ENCODE data around the gene HERPUD1.

GRCh38 chr16:56903866-56904265 is 28.1 kb upstream of the HERPUD1 start:
- TF ChIP-seq CHD2 (IDR thresholded peaks at IDR 0.05; ENCODE audit: low read length, partially characterized antibody) (no peak), RARB (CRISPR knock-in tag; IDR thresholded peaks at IDR 0.05) (no peak), POLR2A (IDR thresholded peaks at IDR 0.05; ENCODE audit: low read length) (no peak), MAX (IDR thresholded peaks at IDR 0.05) (no peak), RFX5 (IDR thresholded peaks at IDR 0.05) (no peak), CEBPB (IDR thresholded peaks at IDR 0.05) (no peak), MAFK (IDR thresholded peaks at IDR 0.05; ENCODE audit: partially characterized antibody) (no peak), NPAS2 (CRISPR knock-in tag; IDR thresholded peaks at IDR 0.05; ENCODE audit: borderline replicate concordance) (no peak), ZFP36 (IDR thresholded peaks at IDR 0.05; ENCODE audit: borderline replicate concordance, partially characterized antibody) (no peak), RAD21 (conservative IDR thresholded peaks at IDR 0.05 in 1 of 2, IDR thresholded peaks at IDR 0.05 in 1 of 2) (no peak), EP300 (IDR thresholded peaks at IDR 0.05) (no peak)
- TF ChIP-seq, protein P1, sequence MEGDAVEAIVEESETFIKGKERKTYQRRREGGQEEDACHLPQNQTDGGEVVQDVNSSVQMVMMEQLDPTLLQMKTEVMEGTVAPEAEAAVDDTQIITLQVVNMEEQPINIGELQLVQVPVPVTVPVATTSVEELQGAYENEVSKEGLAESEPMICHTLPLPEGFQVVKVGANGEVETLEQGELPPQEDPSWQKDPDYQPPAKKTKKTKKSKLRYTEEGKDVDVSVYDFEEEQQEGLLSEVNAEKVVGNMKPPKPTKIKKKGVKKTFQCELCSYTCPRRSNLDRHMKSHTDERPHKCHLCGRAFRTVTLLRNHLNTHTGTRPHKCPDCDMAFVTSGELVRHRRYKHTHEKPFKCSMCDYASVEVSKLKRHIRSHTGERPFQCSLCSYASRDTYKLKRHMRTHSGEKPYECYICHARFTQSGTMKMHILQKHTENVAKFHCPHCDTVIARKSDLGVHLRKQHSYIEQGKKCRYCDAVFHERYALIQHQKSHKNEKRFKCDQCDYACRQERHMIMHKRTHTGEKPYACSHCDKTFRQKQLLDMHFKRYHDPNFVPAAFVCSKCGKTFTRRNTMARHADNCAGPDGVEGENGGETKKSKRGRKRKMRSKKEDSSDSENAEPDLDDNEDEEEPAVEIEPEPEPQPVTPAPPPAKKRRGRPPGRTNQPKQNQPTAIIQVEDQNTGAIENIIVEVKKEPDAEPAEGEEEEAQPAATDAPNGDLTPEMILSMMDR (IDR thresholded peaks at IDR 0.05), result no peak
